T-helper 17 cell (primary cell): Measurements from ENCODE around the gene MYO3A. TPM values are rescaled to one million over a fixed set of nuclear protein-coding genes. Genes with fewer than 3 reads are reported as not detected.

Experiments
- ATAC-seq: fragments of 150-1000 bp; cut with Tn5 transposase; 2 replicates; pipeline ENCODE4 v1.10.0; 2021; ENCODE audit warnings: mild to moderate bottlenecking, moderate library complexity
- DNase-seq, 3 donors: peaks; one replicate each; pipeline versions ENCODE4 v3.0.0 to v3.0.0-alpha.2; 2020 to 2021
- H3K9me3 ChIP-seq: one replicate; pipeline ENCODE4 v1.7.0; 2013; ENCODE audit warnings: low read length, mild to moderate bottlenecking; ENCODE audit not compliant: control insufficient read depth, poor library complexity, severe bottlenecking
- H3K27ac Mint-ChIP-seq: one replicate; pipeline ENCODE4 v1.8.0; 2022; ENCODE audit warnings: mild to moderate bottlenecking, moderate library complexity, mixed read lengths
- H3K27me3 Mint-ChIP-seq: one replicate; pipeline ENCODE4 v1.8.0; 2022; ENCODE audit warnings: mixed read lengths
- H3K36me3 Mint-ChIP-seq: one replicate; pipeline ENCODE4 v1.8.0; 2022; ENCODE audit warnings: low read depth, mixed read lengths
- H3K4me1 Mint-ChIP-seq: one replicate; pipeline ENCODE4 v1.8.0; 2022; ENCODE audit warnings: mild to moderate bottlenecking, mixed read lengths
- H3K4me3 Mint-ChIP-seq: one replicate; pipeline ENCODE4 v1.8.0; 2022; ENCODE audit warnings: mild to moderate bottlenecking, moderate library complexity, mixed read lengths
- total RNA-seq, 4 donors: library from RNA in 2 of 4; stranded (reverse) in 2 of 4; gene quantifications; one replicate each; pipeline ENCODE4 v1.2.3 and lab custom pipeline; 2022 to 2026

MYO3A gene
- total RNA-seq, 2 donors from 2014 or later = not detected

DNA sequence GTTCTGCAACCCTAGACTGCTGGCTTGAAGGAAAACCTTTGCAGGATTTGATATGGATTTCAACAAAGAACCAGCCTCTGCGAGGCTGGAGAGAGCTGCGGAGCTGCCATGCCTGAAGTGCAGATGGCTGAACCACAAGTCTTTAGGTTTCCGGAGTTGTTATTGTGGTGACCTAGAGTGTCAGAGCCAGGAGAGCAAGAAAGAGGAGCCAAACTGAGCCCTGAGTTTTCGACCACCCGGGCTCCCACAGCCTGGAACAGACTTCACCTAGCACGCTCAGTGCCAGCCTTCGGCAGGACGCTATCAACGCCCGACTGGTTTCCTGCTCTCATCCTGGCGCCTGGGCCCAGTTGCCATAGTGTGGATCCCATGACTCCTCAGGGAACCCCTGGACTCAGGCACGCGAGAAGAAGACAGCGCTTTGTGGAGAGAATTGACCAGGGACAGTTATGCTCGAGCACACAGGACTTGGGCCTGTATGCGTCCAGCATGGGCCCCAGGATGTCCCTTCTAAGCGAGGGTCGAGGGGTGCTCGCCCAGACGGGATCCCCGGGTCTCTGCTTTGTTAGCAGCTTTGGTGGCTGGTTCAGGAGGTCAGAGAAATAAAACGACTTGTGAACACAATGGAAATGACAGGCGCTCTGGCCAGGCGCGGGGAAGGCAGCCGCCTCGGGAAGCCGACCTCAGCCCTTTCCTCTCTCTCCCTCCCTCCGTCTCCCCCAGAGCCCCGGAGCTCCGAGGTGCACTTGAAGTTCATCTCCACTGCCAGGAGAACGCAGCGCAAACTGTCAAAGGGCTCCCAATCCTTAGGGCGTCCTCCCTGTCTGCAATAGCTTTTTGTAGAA lies 280.7 kb downstream of the MYO3A start:
- ATAC-seq = no peak
- Mint-ChIP-seq H3K4me3 (peak overlapping the region; percentile 81), H3K27ac (no peak overlapping the region), H3K27me3 (peaks cover 70% of the 10 kb centered on the region), H3K36me3 (peaks cover 8% of the 10 kb centered on the region), H3K4me1 (peaks cover 9% of the 10 kb centered on the region)
- no peaks in the 10 kb centered on the region for H3K9me3 ChIP-seq
- DNase-seq = no peak

DNA sequence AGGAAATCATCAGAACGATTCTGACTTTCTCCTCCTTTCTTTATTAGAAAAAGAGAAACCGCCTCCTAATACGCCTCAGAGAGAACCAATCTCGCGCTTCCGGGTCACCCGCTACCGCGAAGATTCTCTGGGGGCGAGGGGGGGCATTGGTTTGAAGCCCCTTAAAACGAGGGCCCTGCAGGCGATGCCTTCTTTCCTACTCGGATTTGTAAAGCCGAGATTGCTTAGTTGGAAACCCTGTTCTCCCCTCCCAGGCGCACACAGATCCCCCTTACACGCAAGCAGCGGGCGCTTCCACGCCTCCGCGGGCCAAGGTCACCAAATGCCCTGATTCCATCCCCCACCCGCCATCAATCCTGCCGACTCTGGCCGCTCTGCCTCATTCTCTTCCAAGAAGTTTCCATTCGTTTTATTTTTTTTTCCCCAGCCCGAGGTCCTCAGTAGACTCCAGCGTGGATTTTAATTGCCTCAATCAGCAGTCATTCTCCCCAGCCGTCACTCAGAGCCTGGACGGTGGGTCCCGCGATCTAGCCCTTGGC lies 281.4 kb downstream of the MYO3A start:
- H3K27ac Mint-ChIP-seq = no peak overlapping the region
- H3K4me3 Mint-ChIP-seq = peak overlapping the region; percentile 81
- H3K36me3 Mint-ChIP-seq = peaks cover 8% of the 10 kb centered on the region
- H3K9me3 ChIP-seq = no peaks in the 10 kb centered on the region
- ATAC-seq (no peak), DNase-seq (no peak)
- peaks cover 77% of the 10 kb centered on the region for H3K27me3 Mint-ChIP-seq
- H3K4me1 Mint-ChIP-seq = peaks cover 9% of the 10 kb centered on the region

DNA sequence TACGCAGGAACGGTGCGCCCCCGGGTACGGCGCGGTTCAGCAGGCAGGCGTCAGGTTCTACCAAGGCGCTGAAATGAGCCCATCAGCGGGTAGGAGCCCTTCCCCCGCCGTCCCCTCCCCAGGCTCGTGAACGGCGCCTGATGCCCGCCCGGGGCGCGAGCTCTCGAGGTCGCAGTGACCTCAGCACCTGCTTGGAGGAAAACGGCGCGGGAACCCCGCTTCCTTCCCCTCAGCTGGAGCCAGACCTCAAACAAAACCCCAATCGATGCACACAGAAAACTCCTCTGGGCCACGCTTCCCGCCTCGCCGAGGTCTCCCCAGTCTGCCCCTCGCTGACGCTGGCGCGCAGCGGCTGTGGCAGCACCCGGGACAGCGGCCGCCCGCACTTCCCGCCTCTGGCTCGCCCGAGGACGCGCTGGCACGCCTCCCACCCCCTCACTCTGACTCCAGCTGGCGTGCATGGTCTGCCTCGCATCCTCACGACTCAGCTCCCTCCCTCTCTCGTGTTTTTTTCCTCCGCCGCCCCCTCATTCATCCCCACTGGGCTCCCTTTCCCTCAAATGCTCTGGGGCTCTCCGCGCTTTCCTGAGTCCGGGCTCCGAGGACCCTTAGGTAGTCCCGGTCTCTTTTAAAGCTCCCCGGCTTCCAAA lies 282.0 kb downstream of the MYO3A start:
- H3K36me3 Mint-ChIP-seq = peaks cover 8% of the 10 kb centered on the region
- H3K9me3 ChIP-seq = no peaks in the 10 kb centered on the region
- peak overlapping the region; percentile 81 for H3K4me3 Mint-ChIP-seq
- peaks cover 9% of the 10 kb centered on the region for H3K4me1 Mint-ChIP-seq
- DNase-seq = no peak
- peaks cover 83% of the 10 kb centered on the region for H3K27me3 Mint-ChIP-seq
- H3K27ac Mint-ChIP-seq = no peak overlapping the region
- ATAC-seq = peak; percentile 45

DNA sequence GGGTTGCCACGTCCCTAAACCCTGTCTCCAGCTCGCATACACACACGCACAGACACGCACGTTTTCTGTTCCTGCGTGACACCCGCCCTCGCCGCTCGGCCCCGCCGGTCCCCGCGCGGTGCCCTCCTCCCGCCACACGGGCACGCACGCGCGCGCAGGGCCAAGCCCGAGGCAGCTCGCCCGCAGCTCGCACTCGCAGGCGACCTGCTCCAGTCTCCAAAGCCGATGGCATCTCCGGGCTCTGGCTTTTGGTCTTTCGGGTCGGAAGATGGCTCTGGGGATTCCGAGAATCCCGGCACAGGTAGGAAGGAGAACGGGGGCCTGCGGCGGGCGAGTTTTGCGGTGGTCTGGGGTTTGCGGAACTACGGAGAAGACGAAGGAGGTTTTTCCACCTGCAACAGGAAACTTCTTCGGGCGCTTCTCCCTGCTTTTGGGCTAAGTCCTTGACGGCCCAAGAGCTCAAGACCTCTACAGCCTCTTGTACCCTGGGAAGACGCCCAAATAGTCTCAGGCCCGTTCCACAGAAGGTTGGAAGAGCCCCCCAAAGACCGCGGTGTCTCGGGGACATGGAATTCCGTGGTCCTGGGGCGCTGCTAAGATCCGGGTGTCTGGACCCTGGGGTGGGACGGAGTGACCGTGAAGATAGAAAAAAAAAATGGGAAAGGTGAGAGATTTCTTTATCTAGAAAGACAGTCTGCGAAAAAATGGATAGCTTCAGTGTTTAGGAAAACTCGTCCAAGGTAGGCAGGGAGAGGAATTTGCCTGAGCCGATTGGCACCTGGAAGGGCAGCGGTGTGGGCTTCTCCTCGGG lies 282.8 kb downstream of the MYO3A start, which contains the start of gene GAD2:
GAD2 (plus strand) TSS at position 190 of the 811 bp plus-strand sequence; CDS start at position 226, 36 bp downstream.
- DNase-seq (no peak), ATAC-seq (no peak)
- no peaks in the 10 kb centered on the region for H3K9me3 ChIP-seq
- peaks cover 8% of the 10 kb centered on the region for H3K36me3 Mint-ChIP-seq
- H3K27me3 Mint-ChIP-seq = peaks cover 90% of the 10 kb centered on the region
- H3K4me3 Mint-ChIP-seq = peak within 1 kb of the TSS; percentile 81
- peaks cover 9% of the 10 kb centered on the region for H3K4me1 Mint-ChIP-seq
- no peak within 1 kb of the TSS for H3K27ac Mint-ChIP-seq

DNA sequence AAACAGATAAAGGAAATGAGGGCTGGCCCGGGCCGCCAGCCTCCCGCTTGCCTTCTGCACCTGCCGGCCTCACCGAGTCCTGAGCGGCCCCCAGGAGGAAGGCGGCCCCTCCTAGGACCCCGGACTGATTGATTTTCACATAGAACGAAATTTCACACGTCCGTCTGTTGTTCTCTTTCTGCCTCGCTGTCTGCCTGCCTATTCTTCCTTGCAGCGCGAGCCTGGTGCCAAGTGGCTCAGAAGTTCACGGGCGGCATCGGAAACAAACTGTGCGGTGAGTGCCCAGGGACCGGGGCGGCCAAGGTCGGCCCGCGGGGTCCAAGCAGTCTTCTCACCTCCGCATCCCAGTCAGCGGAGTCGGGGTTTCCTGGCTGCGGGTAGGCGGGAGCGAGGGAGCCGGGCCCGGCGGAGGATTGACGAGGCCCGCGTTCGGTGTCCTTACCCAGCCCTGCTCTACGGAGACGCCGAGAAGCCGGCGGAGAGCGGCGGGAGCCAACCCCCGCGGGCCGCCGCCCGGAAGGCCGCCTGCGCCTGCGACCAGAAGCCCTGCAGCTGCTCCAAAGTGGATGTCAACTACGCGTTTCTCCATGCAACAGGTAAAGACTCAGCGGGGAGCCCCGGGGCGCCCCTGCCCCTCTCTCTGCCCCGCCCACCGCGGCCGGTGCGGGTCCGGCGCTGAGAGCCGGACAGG lies 283.5 kb downstream of the MYO3A start:
- Mint-ChIP-seq H3K4me1 (peaks cover 9% of the 10 kb centered on the region), H3K4me3 (peak overlapping the region; percentile 81), H3K36me3 (peaks cover 8% of the 10 kb centered on the region), H3K27me3 (peaks cover 93% of the 10 kb centered on the region), H3K27ac (no peak overlapping the region)
- H3K9me3 ChIP-seq = no peaks in the 10 kb centered on the region
- DNase-seq (no peak), ATAC-seq (no peak)

DNA sequence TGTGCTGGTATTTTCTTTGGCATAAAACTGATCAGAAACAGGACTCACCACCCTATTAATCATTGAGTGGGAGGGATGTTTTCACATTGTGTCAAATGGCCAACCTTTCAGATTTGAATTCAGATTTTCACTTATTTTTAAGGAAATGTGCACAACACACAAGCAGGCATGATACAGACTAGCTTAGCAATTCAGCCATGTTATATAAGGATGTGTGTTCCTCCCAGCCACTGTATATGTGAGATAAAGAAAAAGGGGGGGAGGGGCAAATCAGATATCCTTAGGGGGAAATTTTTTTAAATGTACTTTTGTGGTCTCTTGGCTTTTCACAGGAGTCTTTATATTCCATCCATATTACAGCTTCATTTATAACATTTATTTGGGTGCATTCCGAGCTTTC lies 285.6 kb downstream of the MYO3A start:
- peaks cover 94% of the 10 kb centered on the region for H3K27me3 Mint-ChIP-seq
- H3K4me1 Mint-ChIP-seq = peaks cover 7% of the 10 kb centered on the region
- peaks cover 8% of the 10 kb centered on the region for H3K36me3 Mint-ChIP-seq
- no peak overlapping the region for H3K4me3 Mint-ChIP-seq
- ATAC-seq (no peak), DNase-seq (no peak)
- H3K9me3 ChIP-seq = no peaks in the 10 kb centered on the region
- H3K27ac Mint-ChIP-seq = no peak overlapping the region

DNA sequence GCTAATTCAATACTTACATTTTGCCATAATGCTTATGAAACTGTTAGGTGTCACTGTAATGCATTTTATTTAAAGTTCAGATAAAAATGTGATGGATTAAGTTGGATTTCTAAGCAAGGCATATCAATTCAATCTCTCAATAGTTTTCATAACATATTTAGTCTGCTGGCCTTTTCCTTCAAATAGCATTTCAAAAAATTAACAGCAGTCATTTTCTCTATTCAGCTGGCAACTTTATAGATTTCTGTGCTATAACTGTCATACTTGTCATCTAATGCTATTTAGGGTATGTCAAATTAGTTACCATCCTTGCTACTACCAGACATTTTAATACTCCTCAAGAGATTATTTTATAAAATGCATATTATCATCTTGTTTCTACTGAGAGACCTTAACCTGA lies 286.9 kb downstream of the MYO3A start:
- H3K4me1 Mint-ChIP-seq = peaks cover 4% of the 10 kb centered on the region
- H3K9me3 ChIP-seq = no peaks in the 10 kb centered on the region
- peaks cover 8% of the 10 kb centered on the region for H3K36me3 Mint-ChIP-seq
- no peak overlapping the region for H3K27ac Mint-ChIP-seq
- peaks cover 94% of the 10 kb centered on the region for H3K27me3 Mint-ChIP-seq
- DNase-seq (no peak), ATAC-seq (no peak)
- no peak overlapping the region for H3K4me3 Mint-ChIP-seq

DNA sequence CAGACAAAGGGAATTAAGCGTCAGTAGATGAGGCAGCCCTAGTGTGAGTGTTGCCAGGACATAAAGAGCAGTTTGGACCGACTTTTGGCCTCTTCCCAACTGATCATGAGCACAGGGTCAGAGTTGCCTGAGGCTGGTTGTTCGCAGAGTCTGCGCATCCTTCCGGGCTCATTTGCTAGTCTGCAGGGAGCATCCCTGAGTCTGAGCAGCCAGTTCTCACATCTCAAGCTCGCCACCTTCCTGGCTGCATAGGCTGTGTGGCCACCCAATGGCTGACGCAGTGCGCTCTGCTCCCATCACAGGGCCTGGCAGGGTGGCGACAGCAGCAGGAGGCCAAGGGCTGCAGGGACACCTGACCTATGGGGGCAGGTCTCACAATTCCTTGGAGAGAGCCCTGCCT lies 287.5 kb downstream of the MYO3A start:
- Mint-ChIP-seq H3K36me3 (peaks cover 5% of the 10 kb centered on the region), H3K4me3 (no peak overlapping the region), H3K27me3 (peaks cover 94% of the 10 kb centered on the region), H3K4me1 (peaks cover 4% of the 10 kb centered on the region), H3K27ac (no peak overlapping the region)
- ATAC-seq = no peak
- no peaks in the 10 kb centered on the region for H3K9me3 ChIP-seq
- no peak for DNase-seq

DNA sequence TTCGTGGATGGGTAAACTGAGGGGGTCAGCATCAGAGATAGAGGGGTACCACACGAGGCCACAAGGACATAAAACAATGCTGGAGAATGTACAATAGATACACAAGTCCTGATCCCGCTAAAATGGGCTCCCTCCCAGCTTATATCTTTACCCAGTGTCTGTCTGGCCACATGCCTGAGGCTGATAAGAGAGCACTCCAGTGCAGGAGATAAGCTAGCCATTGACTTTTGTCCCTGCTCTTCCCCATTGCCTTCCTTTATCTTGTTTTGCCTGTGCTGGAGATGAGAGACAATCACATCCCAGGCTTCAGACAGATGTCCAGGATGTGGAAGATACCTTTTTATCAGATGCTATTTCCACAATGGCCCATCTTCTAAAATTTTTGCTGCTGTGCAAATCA lies 288.5 kb downstream of the MYO3A start:
- H3K9me3 ChIP-seq = no peaks in the 10 kb centered on the region
- DNase-seq = no peak
- Mint-ChIP-seq H3K27me3 (peaks cover 90% of the 10 kb centered on the region), H3K27ac (no peak overlapping the region), H3K4me1 (no peaks in the 10 kb centered on the region), H3K36me3 (peaks cover 4% of the 10 kb centered on the region), H3K4me3 (no peak overlapping the region)
- ATAC-seq = no peak

DNA sequence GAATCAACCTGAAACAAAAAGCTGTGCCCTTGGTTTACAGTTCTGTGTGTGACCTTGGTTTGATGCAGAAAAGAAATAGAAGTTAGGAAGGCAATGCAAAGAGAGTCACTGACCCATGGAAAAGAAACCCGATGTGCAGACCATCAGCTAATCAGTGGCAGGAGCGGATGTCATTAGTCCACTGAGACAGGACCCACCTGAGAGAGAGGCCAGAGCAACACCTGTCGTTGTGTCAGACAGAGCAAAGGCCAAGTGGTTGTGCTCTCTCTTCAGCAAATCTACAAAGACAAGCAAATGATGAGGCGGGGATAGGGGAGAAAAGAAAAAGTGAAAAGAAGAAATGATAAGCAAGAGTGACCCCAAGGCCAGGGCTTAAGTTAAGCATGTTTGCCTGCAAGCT lies 291.3 kb downstream of the MYO3A start:
- Mint-ChIP-seq H3K27me3 (peaks cover 82% of the 10 kb centered on the region), H3K4me3 (no peak overlapping the region), H3K27ac (no peak overlapping the region), H3K36me3 (peaks cover 4% of the 10 kb centered on the region), H3K4me1 (no peaks in the 10 kb centered on the region)
- ATAC-seq (no peak), DNase-seq (no peak)
- H3K9me3 ChIP-seq = no peaks in the 10 kb centered on the region

DNA sequence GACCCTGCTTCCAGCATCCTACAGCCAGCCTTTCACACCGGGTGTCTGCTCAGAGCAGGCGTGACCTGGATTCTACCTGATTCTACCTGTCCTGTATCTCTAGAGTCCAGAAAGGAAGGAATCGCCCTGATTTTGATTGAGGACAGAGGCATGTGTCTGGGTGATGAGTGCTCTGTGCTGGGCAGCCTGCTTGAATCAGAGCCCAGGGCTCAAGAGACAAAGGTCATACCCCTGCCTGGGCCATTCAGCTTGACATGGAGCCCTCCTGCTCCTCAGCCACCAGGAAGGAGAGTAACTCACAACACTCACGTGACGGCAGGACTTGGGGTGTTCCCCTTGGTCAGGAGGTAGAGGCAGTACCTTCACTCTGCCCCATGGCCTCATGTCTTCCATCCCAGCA lies 293.8 kb downstream of the MYO3A start:
- H3K9me3 ChIP-seq = no peaks in the 10 kb centered on the region
- Mint-ChIP-seq H3K4me1 (no peaks in the 10 kb centered on the region), H3K27me3 (peaks cover 74% of the 10 kb centered on the region), H3K27ac (no peak overlapping the region), H3K4me3 (no peak overlapping the region), H3K36me3 (peaks cover 4% of the 10 kb centered on the region)
- DNase-seq = no peak
- no peak for ATAC-seq

DNA sequence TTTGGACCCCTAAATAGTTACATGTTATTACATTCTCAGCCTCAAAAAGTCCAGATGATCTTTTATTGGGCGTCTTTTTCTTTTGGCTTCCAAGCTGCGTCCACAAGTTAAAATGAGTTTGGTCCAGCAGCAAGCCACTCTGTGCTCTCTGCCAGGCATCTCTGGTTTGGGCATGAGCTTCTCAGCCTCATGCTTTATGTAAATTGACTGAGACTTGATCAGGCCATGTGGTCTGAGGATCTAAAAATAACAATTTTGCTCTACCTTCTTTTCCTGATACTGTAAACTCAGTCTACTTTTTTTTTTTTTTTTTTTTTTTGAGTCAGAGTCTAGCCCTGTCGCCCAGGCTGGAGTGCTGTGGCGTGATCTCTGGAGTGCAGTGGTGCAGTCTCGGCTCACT lies 298.1 kb downstream of the MYO3A start:
- DNase-seq (no peak), ATAC-seq (no peak)
- H3K4me1 Mint-ChIP-seq = no peaks in the 10 kb centered on the region
- peaks cover 74% of the 10 kb centered on the region for H3K27me3 Mint-ChIP-seq
- H3K4me3 Mint-ChIP-seq = no peak overlapping the region
- H3K9me3 ChIP-seq = no peaks in the 10 kb centered on the region
- no peak overlapping the region for H3K27ac Mint-ChIP-seq
- H3K36me3 Mint-ChIP-seq = no peaks in the 10 kb centered on the region
